ENCODE measurements around the gene CCL8.

Gene CCL8

DNA sequence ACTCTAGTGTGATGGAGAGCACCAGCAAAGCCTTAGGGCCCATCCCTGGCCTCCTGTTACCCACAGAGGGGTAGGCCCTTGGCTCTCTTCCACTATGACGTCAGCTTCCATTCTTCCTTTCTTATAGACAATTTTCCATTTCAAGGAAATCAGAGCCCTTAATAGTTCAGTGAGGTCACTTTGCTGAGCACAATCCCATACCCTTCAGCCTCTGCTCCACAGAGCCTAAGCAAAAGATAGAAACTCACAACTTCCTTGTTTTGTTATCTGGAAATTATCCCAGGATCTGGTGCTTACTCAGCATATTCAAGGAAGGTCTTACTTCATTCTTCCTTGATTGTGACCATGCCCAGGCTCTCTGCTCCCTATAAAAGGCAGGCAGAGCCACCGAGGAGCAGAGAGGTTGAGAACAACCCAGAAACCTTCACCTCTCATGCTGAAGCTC, at the start of gene CCL8:
TSS of gene CCL8 (plus strand) at position 397 of the 445 bp plus-strand sequence. CDS start 67 bp downstream, outside the sequence.
- TF ChIP-seq EZH2phosphoT487 (IDR thresholded peaks at IDR 0.05; ENCODE audit: borderline replicate concordance) = no peak
- TF ChIP-seq, protein P1, sequence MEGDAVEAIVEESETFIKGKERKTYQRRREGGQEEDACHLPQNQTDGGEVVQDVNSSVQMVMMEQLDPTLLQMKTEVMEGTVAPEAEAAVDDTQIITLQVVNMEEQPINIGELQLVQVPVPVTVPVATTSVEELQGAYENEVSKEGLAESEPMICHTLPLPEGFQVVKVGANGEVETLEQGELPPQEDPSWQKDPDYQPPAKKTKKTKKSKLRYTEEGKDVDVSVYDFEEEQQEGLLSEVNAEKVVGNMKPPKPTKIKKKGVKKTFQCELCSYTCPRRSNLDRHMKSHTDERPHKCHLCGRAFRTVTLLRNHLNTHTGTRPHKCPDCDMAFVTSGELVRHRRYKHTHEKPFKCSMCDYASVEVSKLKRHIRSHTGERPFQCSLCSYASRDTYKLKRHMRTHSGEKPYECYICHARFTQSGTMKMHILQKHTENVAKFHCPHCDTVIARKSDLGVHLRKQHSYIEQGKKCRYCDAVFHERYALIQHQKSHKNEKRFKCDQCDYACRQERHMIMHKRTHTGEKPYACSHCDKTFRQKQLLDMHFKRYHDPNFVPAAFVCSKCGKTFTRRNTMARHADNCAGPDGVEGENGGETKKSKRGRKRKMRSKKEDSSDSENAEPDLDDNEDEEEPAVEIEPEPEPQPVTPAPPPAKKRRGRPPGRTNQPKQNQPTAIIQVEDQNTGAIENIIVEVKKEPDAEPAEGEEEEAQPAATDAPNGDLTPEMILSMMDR (conservative IDR thresholded peaks at IDR 0.05; ENCODE audit: low read length) = no peak
- Histone ChIP-seq H3K79me2 (ENCODE audit: insufficient read depth, low read length) (no peaks in the 10 kb centered on the region), H3K27me3 (ENCODE audit: insufficient read depth, low read length, poor library complexity, severe bottlenecking) (no peaks in the 10 kb centered on the region), H3K9me2 (replicated peaks; ENCODE audit: low read depth, low read length) (no peaks in the 10 kb centered on the region), H3K4me1 (ENCODE audit: insufficient read depth, low read length, poor library complexity, severe bottlenecking) (no peaks in the 10 kb centered on the region), H3K36me3 (ENCODE audit: insufficient read depth, low read length) (no peaks in the 10 kb centered on the region), H3F3A (ENCODE audit: low read depth) (no peaks in the 10 kb centered on the region), H3K4me2 (ENCODE audit: low read depth, low read length, poor library complexity, severe bottlenecking) (no peak within 1 kb of the TSS), H4K20me1 (ENCODE audit: insufficient read depth, low read length, poor library complexity, severe bottlenecking) (no peaks in the 10 kb centered on the region), H2AFZ (ENCODE audit: low read length) (no peak within 1 kb of the TSS), H3K9me3 (ENCODE audit: insufficient read depth, low read depth, low read length) (no peaks in the 10 kb centered on the region), H3K4me3 (ENCODE audit: low read length, poor library complexity, severe bottlenecking) (no peak within 1 kb of the TSS), H3K9ac (ENCODE audit: low read depth, low read length, poor library complexity, severe bottlenecking) (no peak within 1 kb of the TSS)

DNA sequence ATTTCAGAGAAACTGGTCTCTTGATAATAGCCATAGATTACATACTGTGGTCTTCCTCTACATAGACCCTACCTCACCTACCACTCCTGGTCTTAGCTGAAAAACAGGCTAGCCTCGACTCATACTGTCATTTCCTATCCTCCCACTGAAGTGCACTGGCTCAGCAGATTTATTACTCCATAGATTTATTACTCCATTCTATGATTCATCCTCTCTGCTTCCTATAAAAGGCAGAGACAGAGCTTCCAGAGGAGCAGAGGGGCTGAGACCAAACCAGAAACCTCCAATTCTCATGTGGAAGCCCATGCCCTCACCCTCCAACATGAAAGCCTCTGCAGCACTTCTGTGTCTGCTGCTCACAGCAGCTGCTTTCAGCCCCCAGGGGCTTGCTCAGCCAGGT, 49.3 kb upstream of the CCL8 start, which contains the start of gene CCL7:
TSS of gene CCL7 (plus strand) at position 253 of the 400 bp plus-strand sequence. CDS start at position 323, 70 bp downstream.
- no peaks in the 10 kb centered on the region for H3K9me2 ChIP-seq (replicated peaks; ENCODE audit: low read depth, low read length)
- no peak within 1 kb of the TSS for H3K4me2 ChIP-seq (ENCODE audit: low read depth, low read length, poor library complexity, severe bottlenecking)
- no peaks in the 10 kb centered on the region for H4K20me1 ChIP-seq (ENCODE audit: insufficient read depth, low read length, poor library complexity, severe bottlenecking)
- no peaks in the 10 kb centered on the region for H3K36me3 ChIP-seq (ENCODE audit: insufficient read depth, low read length)
- no peak within 1 kb of the TSS for H2AFZ ChIP-seq (ENCODE audit: low read length)
- no peaks in the 10 kb centered on the region for H3K4me1 ChIP-seq (ENCODE audit: insufficient read depth, low read length, poor library complexity, severe bottlenecking)
- TF ChIP-seq, protein P1 (conservative IDR thresholded peaks at IDR 0.05; ENCODE audit: low read length) = no peak
- no peak for TF ChIP-seq EZH2phosphoT487 (IDR thresholded peaks at IDR 0.05; ENCODE audit: borderline replicate concordance)
- H3K9me3 ChIP-seq (ENCODE audit: insufficient read depth, low read depth, low read length) = no peaks in the 10 kb centered on the region
- H3K79me2 ChIP-seq (ENCODE audit: insufficient read depth, low read length) = no peaks in the 10 kb centered on the region
- no peak within 1 kb of the TSS for H3K4me3 ChIP-seq (ENCODE audit: low read length, poor library complexity, severe bottlenecking)
- no peak within 1 kb of the TSS for H3K9ac ChIP-seq (ENCODE audit: low read depth, low read length, poor library complexity, severe bottlenecking)
- H3F3A ChIP-seq (ENCODE audit: low read depth) = no peaks in the 10 kb centered on the region
- H3K27me3 ChIP-seq (ENCODE audit: insufficient read depth, low read length, poor library complexity, severe bottlenecking) = no peaks in the 10 kb centered on the region

DNA sequence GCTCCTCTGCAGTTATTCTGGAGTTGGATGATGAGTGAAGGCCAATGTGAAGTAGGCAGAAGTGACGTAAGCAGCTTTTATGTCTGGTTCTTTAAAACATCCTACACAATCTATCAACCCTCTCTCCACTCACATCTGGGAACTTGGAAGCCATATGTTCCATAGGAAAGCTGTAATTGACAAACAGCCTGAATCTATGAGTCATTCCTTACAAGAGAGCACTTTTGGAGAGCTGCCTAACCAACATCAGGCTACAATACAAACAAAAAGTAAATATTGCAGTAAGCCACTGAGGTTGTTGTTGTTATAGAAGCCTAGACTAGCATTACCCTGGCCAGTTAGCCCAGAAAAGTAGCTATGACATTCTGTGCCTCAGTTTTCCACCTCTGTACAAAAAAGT, 43.4 kb upstream of the CCL8 start:
- no peaks in the 10 kb centered on the region for H3K9me3 ChIP-seq (ENCODE audit: insufficient read depth, low read depth, low read length)
- no peaks in the 10 kb centered on the region for H3F3A ChIP-seq (ENCODE audit: low read depth)
- no peak overlapping the region for H2AFZ ChIP-seq (ENCODE audit: low read length)
- no peaks in the 10 kb centered on the region for H3K79me2 ChIP-seq (ENCODE audit: insufficient read depth, low read length)
- no peaks in the 10 kb centered on the region for H3K36me3 ChIP-seq (ENCODE audit: insufficient read depth, low read length)
- no peaks in the 10 kb centered on the region for H3K4me1 ChIP-seq (ENCODE audit: insufficient read depth, low read length, poor library complexity, severe bottlenecking)
- TF ChIP-seq EZH2phosphoT487 (IDR thresholded peaks at IDR 0.05; ENCODE audit: borderline replicate concordance) = no peak
- TF ChIP-seq, protein P1 (conservative IDR thresholded peaks at IDR 0.05; ENCODE audit: low read length) = no peak
- no peaks in the 10 kb centered on the region for H4K20me1 ChIP-seq (ENCODE audit: insufficient read depth, low read length, poor library complexity, severe bottlenecking)
- no peak overlapping the region for H3K4me3 ChIP-seq (ENCODE audit: low read length, poor library complexity, severe bottlenecking)
- no peak overlapping the region for H3K9ac ChIP-seq (ENCODE audit: low read depth, low read length, poor library complexity, severe bottlenecking)
- no peak overlapping the region for H3K4me2 ChIP-seq (ENCODE audit: low read depth, low read length, poor library complexity, severe bottlenecking)
- no peaks in the 10 kb centered on the region for H3K9me2 ChIP-seq (replicated peaks; ENCODE audit: low read depth, low read length)
- H3K27me3 ChIP-seq (ENCODE audit: insufficient read depth, low read length, poor library complexity, severe bottlenecking) = no peaks in the 10 kb centered on the region

Measured in Loucy (cell line).